ENCODE measurements around the gene SNX8. TPM values are rescaled to one million over a fixed set of nuclear protein-coding genes. Genes with fewer than 3 reads are reported as not detected.
A peak's percentile ranks its signal among the peaks of the same experiment; 100 is the strongest.
"Not testable (repeated sequence)": the region's sequence is repeated elsewhere in the genome, so short reads cannot be mapped to it uniquely, and the experiment has no call there.

Gene SNX8
- polyA plus RNA-seq, 2 of the 4 experiments (the other 2 are of a cell fraction): 21.2 to 36.3 TPM

- CTCF ChIA-PET: interaction anchor here (1.1 to 5.0 kb wide), 4 partner anchors 12 to 771 kb away, joined by 3 to 32 read pairs (median 14); no protein-coding TSS in a partner anchor
- TF ChIP-seq RARB (CRISPR knock-in tag; IDR thresholded peaks at IDR 0.05) (no peak), HOXB5 (CRISPR knock-in tag; IDR thresholded peaks at IDR 0.05) (no peak), ATOH8 (CRISPR knock-in tag; IDR thresholded peaks at IDR 0.05; ENCODE audit: low read depth) (no peak), HMGXB4 (CRISPR knock-in tag; IDR thresholded peaks at IDR 0.05; ENCODE audit: borderline replicate concordance) (no peak), CTCF (IDR thresholded peaks at IDR 0.05) (no peak), MAZ (IDR thresholded peaks at IDR 0.05; ENCODE audit: borderline replicate concordance, low read depth, low read length) (no peak), BCL3 (IDR thresholded peaks at IDR 0.05) (no peak), CEBPB (IDR thresholded peaks at IDR 0.05) (no peak), ZSCAN20 (CRISPR knock-in tag; IDR thresholded peaks at IDR 0.05) (no peak), GATA3 (IDR thresholded peaks at IDR 0.05; ENCODE audit: borderline replicate concordance) (no peak), TFCP2L1 (CRISPR knock-in tag; IDR thresholded peaks at IDR 0.05) (no peak), ZC3H11A (IDR thresholded peaks at IDR 0.05) (no peak)
- FAIRE-seq (no peak), ATAC-seq (no peak), DNase-seq (ENCODE audit: low read depth in 1 of 2, low spot score in 1 of 2) (no peak)
- H3K4me3 ChIP-seq: no peak overlapping the region
- 95% methylated on average over 9 of the region's 9 CpGs for WGBS (ENCODE audit: missing lambda C conversion rate)
- no peaks in the 10 kb centered on the region for H3K9me3 ChIP-seq
- H3K27ac ChIP-seq: no peak overlapping the region
- POLR2A ChIA-PET: no interaction called here
- no peak overlapping the region for H3K4me2 ChIP-seq
- H3K4me1 ChIP-seq: peaks cover 6% of the 10 kb centered on the region
These were observed 35.8 kb upstream of the SNX8 start for GRCh38 chr7:2350055-2350454.

- H3K4me1 ChIP-seq; H3K4me2 ChIP-seq; DNase-seq (ENCODE audit: low read depth in 1 of 2, low spot score in 1 of 2); H3K4me3 ChIP-seq; FAIRE-seq; H3K9me3 ChIP-seq; POLR2A ChIA-PET; H3K27ac ChIP-seq: not testable (repeated sequence)
- CTCF ChIA-PET: interaction anchor here (0.7 to 5.0 kb wide), 47 partner anchors 9 to 789 kb away, joined by 3 to 32 read pairs (median 4); partner anchors contain the start of genes MRM2 and NUDT1
- WGBS (ENCODE audit: missing lambda C conversion rate): 91% methylated on average over 15 of the region's 15 CpGs
- peak in 1 of 2 experiments; percentile 57; a peak in 3 of 6 replicates for ATAC-seq
These were observed 33.3 kb upstream of the SNX8 start for GRCh38 chr7:2347351-2348063.

- ATAC-seq: no peak
- no peak for FAIRE-seq
- CTCF ChIA-PET: interaction anchor here (0.6 to 2.4 kb wide), 6 partner anchors 11 to 832 kb away, joined by 3 to 13 read pairs (median 4); partner anchors contain the start of gene INTS1
- no peak overlapping the region for H3K27ac ChIP-seq
- H3K4me3 ChIP-seq: no peak overlapping the region
- H3K9me3 ChIP-seq: no peaks in the 10 kb centered on the region
- no peak overlapping the region for H3K4me2 ChIP-seq
- 93% methylated on average over 20 of the region's 20 CpGs for WGBS (ENCODE audit: missing lambda C conversion rate)
- no peak for DNase-seq (ENCODE audit: low read depth in 1 of 2, low spot score in 1 of 2)
- H3K4me1 ChIP-seq: no peaks in the 10 kb centered on the region
- TF ChIP-seq EHF (CRISPR knock-in tag; IDR thresholded peaks at IDR 0.05) (no peak), HDAC2 (IDR thresholded peaks at IDR 0.05) (no peak), POLR2AphosphoS2 (conservative IDR thresholded peaks at IDR 0.05; ENCODE audit: low read length) (no peak), POLR2A (IDR thresholded peaks at IDR 0.05; ENCODE audit: low read length) (no peak), PHF8 (IDR thresholded peaks at IDR 0.05; ENCODE audit: borderline replicate concordance, low read depth) (no peak), RCOR1 (IDR thresholded peaks at IDR 0.05; ENCODE audit: low read depth, low read length) (no peak), PBX3 (IDR thresholded peaks at IDR 0.05) (no peak), HOXA7 (CRISPR knock-in tag; IDR thresholded peaks at IDR 0.05) (no peak), EHMT2 (IDR thresholded peaks at IDR 0.05; ENCODE audit: low read depth) (no peak), TP53 (CRISPR knock-in tag; IDR thresholded peaks at IDR 0.05) (no peak), FOXS1 (CRISPR knock-in tag; IDR thresholded peaks at IDR 0.05) (no peak), ZC3H11A (IDR thresholded peaks at IDR 0.05) (no peak), ZNF302 (CRISPR knock-in tag; IDR thresholded peaks at IDR 0.05) (no peak), CHD2 (IDR thresholded peaks at IDR 0.05; ENCODE audit: low read length, partially characterized antibody) (no peak), BHLHE40 (IDR thresholded peaks at IDR 0.05; ENCODE audit: low read depth, low read length) (no peak)
- POLR2A ChIA-PET: no interaction called here
These were observed 22.5 kb upstream of the SNX8 start for GRCh38 chr7:2336626-2337299.

Data from A549 (cell line).